Measurements from ENCODE around the gene GALNTL6.

The GALNTL6 gene

GRCh38 chr4:172601195-172601594 is 788.0 kb downstream of the GALNTL6 start:
- no peak for DNase-seq (ENCODE audit: low read depth)
- no peak overlapping the region for H3K4me3 ChIP-seq (ENCODE audit: low read depth, low read length)

- no peak for DNase-seq (ENCODE audit: low read depth)
- H3K4me3 ChIP-seq (ENCODE audit: low read depth, low read length) = no peak overlapping the region
Measured at GRCh38 chr4:172619218-172619617, 806.0 kb downstream of the GALNTL6 start.

- no peak overlapping the region for H3K4me3 ChIP-seq (ENCODE audit: low read depth, low read length)
- DNase-seq (ENCODE audit: low read depth) = no peak
Measured at GRCh38 chr4:172619798-172620197, 806.6 kb downstream of the GALNTL6 start.

- no peak for DNase-seq (ENCODE audit: low read depth)
- H3K4me3 ChIP-seq (ENCODE audit: low read depth, low read length) = no peak overlapping the region
Measured at GRCh38 chr4:172628263-172628662, 815.1 kb downstream of the GALNTL6 start.

- H3K4me3 ChIP-seq (ENCODE audit: low read depth, low read length) = no peak overlapping the region
- DNase-seq (ENCODE audit: low read depth) = no peak
Measured at GRCh38 chr4:172630280-172630679, 817.1 kb downstream of the GALNTL6 start.

- H3K4me3 ChIP-seq (ENCODE audit: low read depth, low read length) = no peak overlapping the region
- DNase-seq (ENCODE audit: low read depth) = no peak
Measured at GRCh38 chr4:172631832-172632231, 818.6 kb downstream of the GALNTL6 start.

- H3K4me3 ChIP-seq (ENCODE audit: low read depth, low read length) = no peak overlapping the region
- DNase-seq (ENCODE audit: low read depth) = no peak
Measured at GRCh38 chr4:172648471-172648870, 835.3 kb downstream of the GALNTL6 start.

GRCh38 chr4:172649143-172649542 is 835.9 kb downstream of the GALNTL6 start:
- no peak for DNase-seq (ENCODE audit: low read depth)
- no peak overlapping the region for H3K4me3 ChIP-seq (ENCODE audit: low read depth, low read length)

- no peak overlapping the region for H3K4me3 ChIP-seq (ENCODE audit: low read depth, low read length)
- no peak for DNase-seq (ENCODE audit: low read depth)
Measured at GRCh38 chr4:172650758-172651530, 837.7 kb downstream of the GALNTL6 start.

- no peak overlapping the region for H3K4me3 ChIP-seq (ENCODE audit: low read depth, low read length)
- DNase-seq (ENCODE audit: low read depth) = no peak
Measured at GRCh38 chr4:172651961-172652360, 838.8 kb downstream of the GALNTL6 start.

GRCh38 chr4:172652369-172652768 is 839.2 kb downstream of the GALNTL6 start:
- DNase-seq (ENCODE audit: low read depth) = no peak
- H3K4me3 ChIP-seq (ENCODE audit: low read depth, low read length) = no peak overlapping the region

GRCh38 chr4:172653676-172654075 is 840.5 kb downstream of the GALNTL6 start:
- no peak overlapping the region for H3K4me3 ChIP-seq (ENCODE audit: low read depth, low read length)
- DNase-seq (ENCODE audit: low read depth) = no peak

- no peak for DNase-seq (ENCODE audit: low read depth)
- no peak overlapping the region for H3K4me3 ChIP-seq (ENCODE audit: low read depth, low read length)
Measured at GRCh38 chr4:172654457-172654856, 841.3 kb downstream of the GALNTL6 start.

GRCh38 chr4:172656055-172656454 is 842.9 kb downstream of the GALNTL6 start:
- no peak for DNase-seq (ENCODE audit: low read depth)
- no peak overlapping the region for H3K4me3 ChIP-seq (ENCODE audit: low read depth, low read length)

- no peak overlapping the region for H3K4me3 ChIP-seq (ENCODE audit: low read depth, low read length)
- DNase-seq (ENCODE audit: low read depth) = no peak
Measured at GRCh38 chr4:172657081-172657480, 843.9 kb downstream of the GALNTL6 start.

GRCh38 chr4:172660251-172660650 is 847.0 kb downstream of the GALNTL6 start:
- no peak for DNase-seq (ENCODE audit: low read depth)
- no peak overlapping the region for H3K4me3 ChIP-seq (ENCODE audit: low read depth, low read length)

- H3K4me3 ChIP-seq (ENCODE audit: low read depth, low read length) = no peak overlapping the region
- no peak for DNase-seq (ENCODE audit: low read depth)
Measured at GRCh38 chr4:172662113-172662512, 848.9 kb downstream of the GALNTL6 start.

- no peak overlapping the region for H3K4me3 ChIP-seq (ENCODE audit: low read depth, low read length)
- no peak for DNase-seq (ENCODE audit: low read depth)
Measured at GRCh38 chr4:172666711-172667368, 853.6 kb downstream of the GALNTL6 start.

GRCh38 chr4:172674811-172675210 is 861.6 kb downstream of the GALNTL6 start:
- H3K4me3 ChIP-seq (ENCODE audit: low read depth, low read length) = no peak overlapping the region
- DNase-seq (ENCODE audit: low read depth) = no peak

GRCh38 chr4:172675232-172675631 is 862.0 kb downstream of the GALNTL6 start:
- H3K4me3 ChIP-seq (ENCODE audit: low read depth, low read length) = no peak overlapping the region
- DNase-seq (ENCODE audit: low read depth) = no peak

- no peak overlapping the region for H3K4me3 ChIP-seq (ENCODE audit: low read depth, low read length)
- no peak for DNase-seq (ENCODE audit: low read depth)
Measured at GRCh38 chr4:172680691-172681090, 867.5 kb downstream of the GALNTL6 start.

All from skeletal muscle cell (primary cell).